Ishikawa (cell line): Measurements from ENCODE around the gene SH3RF1.

Experiments
- CEBPB ChIP-seq: IDR thresholded peaks from 2 replicates; pipeline ENCODE4 v1.6.1; 2012
- CREB1 ChIP-seq: IDR thresholded peaks from 2 replicates; pipeline ENCODE4 v1.6.1; 2012; ENCODE audit warnings: low read depth
- EGR1 ChIP-seq: IDR thresholded peaks from 2 replicates; pipeline ENCODE4 v1.6.1; 2012
- EP300 ChIP-seq: IDR thresholded peaks from 2 replicates; pipeline ENCODE4 v1.6.1; 2012; ENCODE audit warnings: borderline replicate concordance
- FOXM1 ChIP-seq: IDR thresholded peaks from 2 replicates; pipeline ENCODE4 v1.6.1; 2012; ENCODE audit warnings: low read depth, borderline replicate concordance
- NFIC ChIP-seq: IDR thresholded peaks from 2 replicates; pipeline ENCODE4 v1.6.1; 2012
- RAD21 ChIP-seq: IDR thresholded peaks from 2 replicates; pipeline ENCODE4 v1.6.1; 2012; ENCODE audit warnings: low read depth
- TAF1 ChIP-seq: IDR thresholded peaks from 2 replicates; pipeline ENCODE4 v1.6.1; 2012; ENCODE audit warnings: low read depth, mild to moderate bottlenecking
- TCF12 ChIP-seq: IDR thresholded peaks from 2 replicates; pipeline ENCODE4 v1.6.1; 2012; ENCODE audit warnings: low read depth
- TEAD4 ChIP-seq: IDR thresholded peaks from 2 replicates; pipeline ENCODE4 v1.6.1; 2012
- USF1 ChIP-seq: IDR thresholded peaks from 2 replicates; pipeline ENCODE4 v1.6.1; 2012
- YY1 ChIP-seq: IDR thresholded peaks from 2 replicates; pipeline ENCODE4 v1.6.1; 2012; ENCODE audit warnings: low read depth
- ZBTB7A ChIP-seq: IDR thresholded peaks from 2 replicates; pipeline ENCODE4 v1.6.1; 2012; ENCODE audit warnings: low read depth
- TF ChIP-seq, protein P1 (sequence below): IDR thresholded peaks from 2 replicates; pipeline ENCODE4 v1.6.1; 2012; ENCODE audit warnings: low read depth, mild to moderate bottlenecking
- TF ChIP-seq, protein P2 (sequence below): IDR thresholded peaks from 2 replicates; pipeline ENCODE4 v1.6.1; 2012

Gene SH3RF1

GRCh38 chr4:169270810-169271691, at the start of gene SH3RF1:
Gene SH3RF1 (minus strand): TSS chr4:169270956. CDS start chr4:169269212, 1,744 bp downstream.
- TF ChIP-seq ZBTB7A: peak; percentile 70
- TF ChIP-seq, protein P1, sequence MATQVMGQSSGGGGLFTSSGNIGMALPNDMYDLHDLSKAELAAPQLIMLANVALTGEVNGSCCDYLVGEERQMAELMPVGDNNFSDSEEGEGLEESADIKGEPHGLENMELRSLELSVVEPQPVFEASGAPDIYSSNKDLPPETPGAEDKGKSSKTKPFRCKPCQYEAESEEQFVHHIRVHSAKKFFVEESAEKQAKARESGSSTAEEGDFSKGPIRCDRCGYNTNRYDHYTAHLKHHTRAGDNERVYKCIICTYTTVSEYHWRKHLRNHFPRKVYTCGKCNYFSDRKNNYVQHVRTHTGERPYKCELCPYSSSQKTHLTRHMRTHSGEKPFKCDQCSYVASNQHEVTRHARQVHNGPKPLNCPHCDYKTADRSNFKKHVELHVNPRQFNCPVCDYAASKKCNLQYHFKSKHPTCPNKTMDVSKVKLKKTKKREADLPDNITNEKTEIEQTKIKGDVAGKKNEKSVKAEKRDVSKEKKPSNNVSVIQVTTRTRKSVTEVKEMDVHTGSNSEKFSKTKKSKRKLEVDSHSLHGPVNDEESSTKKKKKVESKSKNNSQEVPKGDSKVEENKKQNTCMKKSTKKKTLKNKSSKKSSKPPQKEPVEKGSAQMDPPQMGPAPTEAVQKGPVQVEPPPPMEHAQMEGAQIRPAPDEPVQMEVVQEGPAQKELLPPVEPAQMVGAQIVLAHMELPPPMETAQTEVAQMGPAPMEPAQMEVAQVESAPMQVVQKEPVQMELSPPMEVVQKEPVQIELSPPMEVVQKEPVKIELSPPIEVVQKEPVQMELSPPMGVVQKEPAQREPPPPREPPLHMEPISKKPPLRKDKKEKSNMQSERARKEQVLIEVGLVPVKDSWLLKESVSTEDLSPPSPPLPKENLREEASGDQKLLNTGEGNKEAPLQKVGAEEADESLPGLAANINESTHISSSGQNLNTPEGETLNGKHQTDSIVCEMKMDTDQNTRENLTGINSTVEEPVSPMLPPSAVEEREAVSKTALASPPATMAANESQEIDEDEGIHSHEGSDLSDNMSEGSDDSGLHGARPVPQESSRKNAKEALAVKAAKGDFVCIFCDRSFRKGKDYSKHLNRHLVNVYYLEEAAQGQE: no peak; the same call in 1 of the 2 replicates
- TF ChIP-seq USF1: no peak; the same call in 1 of the 2 replicates
- peak; percentile 9; the same call in 1 of the 2 replicates for TF ChIP-seq YY1
- peak; percentile 54; the same call in 1 of the 2 replicates for TF ChIP-seq EP300
- TF ChIP-seq TAF1: peak; percentile 53
- TF ChIP-seq NFIC: peak; percentile 53
- TF ChIP-seq, protein P2, sequence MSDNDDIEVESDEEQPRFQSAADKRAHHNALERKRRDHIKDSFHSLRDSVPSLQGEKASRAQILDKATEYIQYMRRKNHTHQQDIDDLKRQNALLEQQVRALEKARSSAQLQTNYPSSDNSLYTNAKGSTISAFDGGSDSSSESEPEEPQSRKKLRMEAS: peak; percentile 51; the same call in 1 of the 2 replicates

DNA sequence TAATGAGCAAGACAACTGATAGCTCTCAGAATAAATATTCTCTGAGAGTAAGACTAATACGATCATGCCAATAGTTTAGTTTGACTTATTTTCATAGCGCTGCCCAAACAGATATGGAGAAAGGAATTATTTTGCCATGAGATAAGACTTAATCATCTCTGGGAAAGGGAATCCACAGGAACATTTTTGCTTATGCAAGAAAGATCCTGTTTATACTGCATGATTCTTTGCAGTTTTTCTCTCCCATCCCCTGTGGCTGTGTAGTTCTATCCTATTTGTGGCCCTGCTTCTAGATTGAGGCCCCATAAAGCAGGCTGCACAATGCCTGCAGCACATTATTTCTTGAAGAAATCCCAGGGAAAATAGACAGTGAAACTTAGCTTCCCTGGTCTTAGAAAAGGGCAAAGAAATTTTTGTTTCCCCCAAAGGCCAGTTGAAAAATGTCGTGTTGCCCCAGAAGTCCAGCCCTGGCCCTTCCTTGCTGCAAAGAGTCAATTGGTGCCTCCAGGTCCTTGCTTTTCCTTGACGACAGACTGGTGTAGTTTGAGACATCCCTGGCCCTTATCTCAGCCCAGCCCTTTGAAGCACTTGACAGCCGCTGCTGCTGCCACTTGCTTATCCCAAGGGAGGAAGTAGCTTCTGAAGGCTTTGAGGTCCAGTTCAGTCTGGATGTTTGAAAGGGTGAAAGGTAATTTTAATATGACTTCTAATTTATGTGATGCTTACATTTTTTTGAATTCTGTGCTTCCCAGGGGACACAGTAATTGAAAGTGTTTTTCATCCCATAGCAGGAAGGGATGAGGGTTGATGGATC, 45.0 kb upstream of the SH3RF1 start:
- TF ChIP-seq, protein P2: no peak
- no peak for TF ChIP-seq EP300
- TF ChIP-seq FOXM1: no peak
- no peak for TF ChIP-seq CEBPB
- TF ChIP-seq CREB1: no peak
- TF ChIP-seq EGR1: no peak
- no peak for TF ChIP-seq USF1
- no peak for TF ChIP-seq YY1
- TF ChIP-seq TEAD4: no peak
- TF ChIP-seq, protein P1: no peak

DNA sequence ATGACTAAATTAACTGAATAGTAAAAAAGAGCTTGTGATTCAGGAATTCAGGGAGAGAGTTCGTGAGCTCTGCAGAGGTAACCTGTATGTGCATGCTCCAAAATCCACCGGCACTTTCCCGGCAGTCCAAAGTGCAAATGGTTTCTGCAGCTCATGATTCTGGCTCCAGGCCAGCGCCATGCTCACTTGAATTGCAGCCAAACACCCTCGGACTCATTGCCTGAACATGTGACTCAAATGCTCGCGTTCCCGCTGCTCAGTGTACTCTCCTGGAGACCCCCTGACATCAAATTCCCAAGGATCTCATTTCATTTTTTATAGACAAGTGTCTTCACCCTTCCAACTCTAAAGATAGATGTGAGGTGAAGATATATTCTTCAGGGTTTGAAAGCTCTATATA, 44.1 kb upstream of the SH3RF1 start:
- TF ChIP-seq NFIC (peak; percentile 91), USF1 (peak; percentile 79), TCF12 (no peak)
- TF ChIP-seq, protein P2: peak; percentile 78

GRCh38 chr4:169313732-169314131, 43.0 kb upstream of the SH3RF1 start:
- no peak for TF ChIP-seq FOXM1
- TF ChIP-seq TAF1: no peak
- TF ChIP-seq RAD21: no peak
- no peak for TF ChIP-seq EGR1
- TF ChIP-seq CREB1: no peak
- no peak for TF ChIP-seq CEBPB
- TF ChIP-seq, protein P1: no peak
- no peak for TF ChIP-seq TCF12
- no peak for TF ChIP-seq EP300
- TF ChIP-seq YY1: no peak
